ENCODE data around the gene NDUFA7.

DNA sequence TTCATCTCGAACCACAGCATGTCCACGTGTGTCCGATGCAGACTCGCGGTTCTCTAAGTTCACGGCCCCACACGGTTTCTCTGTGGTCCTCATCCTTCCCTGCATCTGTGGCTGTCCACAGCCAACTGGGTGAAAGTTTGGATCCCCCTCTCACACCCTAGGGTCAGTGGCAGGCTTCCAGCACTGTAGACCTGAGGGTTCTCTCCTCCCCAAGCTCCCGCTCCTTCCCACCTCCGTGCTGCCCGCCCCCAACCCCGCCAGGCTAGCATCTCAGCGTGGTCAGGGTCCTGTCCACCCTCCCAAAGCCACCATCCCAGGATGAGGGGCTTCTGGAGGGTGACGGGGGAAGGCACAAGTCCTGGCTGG is 45.8 kb upstream of the NDUFA7 start:
- TF ChIP-seq, protein P1, sequence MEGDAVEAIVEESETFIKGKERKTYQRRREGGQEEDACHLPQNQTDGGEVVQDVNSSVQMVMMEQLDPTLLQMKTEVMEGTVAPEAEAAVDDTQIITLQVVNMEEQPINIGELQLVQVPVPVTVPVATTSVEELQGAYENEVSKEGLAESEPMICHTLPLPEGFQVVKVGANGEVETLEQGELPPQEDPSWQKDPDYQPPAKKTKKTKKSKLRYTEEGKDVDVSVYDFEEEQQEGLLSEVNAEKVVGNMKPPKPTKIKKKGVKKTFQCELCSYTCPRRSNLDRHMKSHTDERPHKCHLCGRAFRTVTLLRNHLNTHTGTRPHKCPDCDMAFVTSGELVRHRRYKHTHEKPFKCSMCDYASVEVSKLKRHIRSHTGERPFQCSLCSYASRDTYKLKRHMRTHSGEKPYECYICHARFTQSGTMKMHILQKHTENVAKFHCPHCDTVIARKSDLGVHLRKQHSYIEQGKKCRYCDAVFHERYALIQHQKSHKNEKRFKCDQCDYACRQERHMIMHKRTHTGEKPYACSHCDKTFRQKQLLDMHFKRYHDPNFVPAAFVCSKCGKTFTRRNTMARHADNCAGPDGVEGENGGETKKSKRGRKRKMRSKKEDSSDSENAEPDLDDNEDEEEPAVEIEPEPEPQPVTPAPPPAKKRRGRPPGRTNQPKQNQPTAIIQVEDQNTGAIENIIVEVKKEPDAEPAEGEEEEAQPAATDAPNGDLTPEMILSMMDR (IDR thresholded peaks at IDR 0.05): no peak
- TF ChIP-seq KAT7 (CRISPR knock-in tag; IDR thresholded peaks at IDR 0.05; ENCODE audit: borderline replicate concordance) (no peak), NR3C1 (CRISPR knock-in tag; conservative IDR thresholded peaks at IDR 0.05; ENCODE audit: low read depth) (no peak), CBFB (CRISPR knock-in tag; IDR thresholded peaks at IDR 0.05; ENCODE audit: low read depth) (no peak), NR1H2 (CRISPR knock-in tag; IDR thresholded peaks at IDR 0.05) (no peak), TEAD4 (CRISPR knock-in tag; IDR thresholded peaks at IDR 0.05) (no peak)
- TF ChIP-seq, protein P2, sequence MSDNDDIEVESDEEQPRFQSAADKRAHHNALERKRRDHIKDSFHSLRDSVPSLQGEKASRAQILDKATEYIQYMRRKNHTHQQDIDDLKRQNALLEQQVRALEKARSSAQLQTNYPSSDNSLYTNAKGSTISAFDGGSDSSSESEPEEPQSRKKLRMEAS (CRISPR knock-in tag; IDR thresholded peaks at IDR 0.05): no peak

All from WTC11 (cell line).